GM13977 (cell line): ENCODE results near the gene SERP2.

Source experiments
- DNase-seq: peaks from one replicate; pipeline ENCODE4 v3.0.0; 2012; ENCODE audit warnings: low spot score
- in situ Hi-C: fragments of 300-500 bp; cut with MboI; formaldehyde crosslinking; loops from one replicate; pipeline ENCODE4 v1.12.0; 2022; ENCODE audit warnings: low sequenced_read_pairs, low pct_unique_long_range_greater_than_20kb, mixed read lengths, inconsistent platforms; ENCODE audit not compliant: unreplicated experiment
- TF ChIP-seq, protein P1 (sequence below): IDR thresholded peaks from 2 replicates; pipeline ENCODE4 v1.5.1; 2012; ENCODE audit warnings: mild to moderate bottlenecking, control low read depth; ENCODE audit not compliant: insufficient read depth; ENCODE audit errors: extremely low read depth, missing control alignments

The SERP2 gene

DNA sequence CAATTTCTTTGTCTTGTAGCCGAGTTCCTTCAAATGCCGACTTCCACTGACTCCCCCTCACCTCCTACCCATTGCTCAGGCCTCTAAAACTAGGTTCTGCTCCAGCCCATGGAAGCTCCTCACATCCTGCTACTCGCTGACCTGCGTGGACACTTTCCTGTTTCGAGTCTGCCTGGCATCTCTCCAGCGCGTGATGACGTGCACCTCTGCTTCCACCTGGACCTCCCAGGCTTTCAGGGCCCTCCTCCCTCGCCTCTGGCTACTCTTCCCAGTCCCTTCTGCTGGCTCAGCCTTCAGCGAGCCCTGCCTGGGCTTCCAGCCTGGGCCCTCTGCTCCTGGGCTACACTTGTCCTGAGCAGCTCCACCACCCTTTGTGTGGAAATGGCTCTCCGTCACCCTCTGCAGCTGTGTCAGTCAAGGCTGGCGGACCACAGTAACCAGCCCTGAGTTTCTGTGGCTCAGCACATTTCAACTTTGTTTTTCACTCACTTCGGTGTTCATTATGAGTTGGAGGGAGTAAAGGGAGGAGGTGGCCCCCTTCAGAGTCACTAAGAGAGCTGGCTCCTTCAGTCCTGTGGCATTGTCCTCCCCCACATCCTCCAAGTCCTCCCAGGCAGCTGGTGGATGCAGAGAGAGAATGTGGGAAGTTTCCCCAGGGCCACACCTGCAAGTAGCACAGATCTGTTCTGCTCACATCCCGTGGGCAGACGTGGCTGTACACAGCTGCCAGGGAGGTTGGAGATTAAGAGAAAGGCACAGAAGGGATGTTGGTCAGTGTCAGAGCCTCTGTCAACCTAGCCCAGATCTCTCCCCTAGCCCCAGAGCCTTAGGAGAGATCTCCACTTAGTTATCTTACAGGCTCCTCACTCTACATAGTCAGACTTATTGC, 49.4 kb downstream of the SERP2 start:
- TF ChIP-seq, protein P1, sequence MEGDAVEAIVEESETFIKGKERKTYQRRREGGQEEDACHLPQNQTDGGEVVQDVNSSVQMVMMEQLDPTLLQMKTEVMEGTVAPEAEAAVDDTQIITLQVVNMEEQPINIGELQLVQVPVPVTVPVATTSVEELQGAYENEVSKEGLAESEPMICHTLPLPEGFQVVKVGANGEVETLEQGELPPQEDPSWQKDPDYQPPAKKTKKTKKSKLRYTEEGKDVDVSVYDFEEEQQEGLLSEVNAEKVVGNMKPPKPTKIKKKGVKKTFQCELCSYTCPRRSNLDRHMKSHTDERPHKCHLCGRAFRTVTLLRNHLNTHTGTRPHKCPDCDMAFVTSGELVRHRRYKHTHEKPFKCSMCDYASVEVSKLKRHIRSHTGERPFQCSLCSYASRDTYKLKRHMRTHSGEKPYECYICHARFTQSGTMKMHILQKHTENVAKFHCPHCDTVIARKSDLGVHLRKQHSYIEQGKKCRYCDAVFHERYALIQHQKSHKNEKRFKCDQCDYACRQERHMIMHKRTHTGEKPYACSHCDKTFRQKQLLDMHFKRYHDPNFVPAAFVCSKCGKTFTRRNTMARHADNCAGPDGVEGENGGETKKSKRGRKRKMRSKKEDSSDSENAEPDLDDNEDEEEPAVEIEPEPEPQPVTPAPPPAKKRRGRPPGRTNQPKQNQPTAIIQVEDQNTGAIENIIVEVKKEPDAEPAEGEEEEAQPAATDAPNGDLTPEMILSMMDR: no peak
- no peak for DNase-seq
- in situ Hi-C loops: no loop called here

GRCh38 chr13:44423824-44424223, 50.2 kb downstream of the SERP2 start:
- TF ChIP-seq, protein P1: no peak
- in situ Hi-C loops: no loop called here
- no peak for DNase-seq

DNA sequence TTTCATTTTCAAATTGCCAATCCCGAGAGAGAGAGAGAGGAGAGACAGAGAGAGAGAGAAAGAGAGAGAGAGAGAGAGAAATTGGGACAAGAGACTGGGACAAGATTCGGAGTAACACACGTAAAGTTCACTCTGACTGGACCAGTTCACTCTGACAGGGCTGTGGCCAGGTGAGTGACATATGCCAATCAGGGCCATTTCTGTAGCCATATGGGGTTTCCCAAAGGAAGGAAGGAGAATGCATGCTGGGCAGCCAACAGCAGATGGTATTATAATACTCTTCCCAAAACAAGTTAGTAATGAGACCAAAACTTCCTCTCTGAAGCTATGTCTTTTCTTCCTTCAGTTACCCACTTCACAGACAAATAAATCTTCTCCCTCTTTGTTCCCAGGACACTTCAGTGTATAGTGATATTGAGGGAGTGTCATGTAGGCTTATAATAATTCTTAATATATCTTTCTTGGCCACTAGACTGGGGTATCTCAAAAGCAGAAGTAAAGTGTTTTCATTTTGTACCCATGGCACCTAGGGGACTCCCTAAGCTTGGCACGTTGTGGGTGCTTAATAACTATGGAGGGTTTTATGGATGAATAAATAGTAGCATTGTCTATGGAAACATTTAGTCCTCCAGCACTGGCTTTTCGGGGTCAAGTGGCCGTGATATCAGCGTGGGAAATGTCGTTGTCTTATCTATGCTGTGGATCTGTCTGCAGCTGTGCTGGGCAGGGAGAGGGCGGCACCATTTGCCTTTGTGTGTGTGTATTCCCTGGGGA, 51.6 kb downstream of the SERP2 start:
- TF ChIP-seq, protein P1: no peak
- in situ Hi-C loops: no loop called here
- no peak for DNase-seq

DNA sequence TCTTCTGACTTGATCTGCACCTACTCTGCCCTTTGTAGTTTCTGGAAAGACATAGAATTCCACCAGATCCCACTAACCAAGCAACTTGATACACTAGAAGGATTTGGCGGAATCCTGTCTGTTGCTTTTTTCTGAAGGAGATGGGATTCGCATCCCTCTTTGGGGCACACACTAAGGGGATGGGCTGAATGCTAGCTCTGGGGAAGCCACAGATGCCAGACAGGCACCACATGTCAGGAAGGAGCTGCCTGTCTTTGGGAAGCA, 52.1 kb downstream of the SERP2 start:
- in situ Hi-C loops: no loop called here
- TF ChIP-seq, protein P1: no peak
- DNase-seq: no peak

GRCh38 chr13:44426461-44426860, 52.8 kb downstream of the SERP2 start:
- no peak for DNase-seq
- in situ Hi-C loops: no loop called here
- TF ChIP-seq, protein P1: no peak

DNA sequence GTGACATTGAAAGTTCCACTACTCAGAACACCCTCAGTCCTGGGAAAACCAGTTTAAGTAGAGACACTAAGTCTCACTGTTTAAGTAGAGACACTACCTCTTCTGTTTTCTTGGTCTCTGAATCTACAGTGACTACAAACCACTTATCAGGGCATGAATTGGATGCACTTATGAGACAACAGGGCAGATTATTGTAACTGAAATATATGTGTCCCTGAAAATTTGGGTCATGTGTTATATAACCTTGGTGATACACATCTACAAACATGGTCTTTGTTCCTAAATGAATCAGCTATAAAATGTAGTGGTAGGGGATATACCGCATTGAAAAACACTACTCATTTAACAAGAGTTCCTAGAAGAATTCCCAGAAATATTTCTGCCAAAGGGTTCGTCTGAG, 55.7 kb downstream of the SERP2 start:
- in situ Hi-C loops: no loop called here
- TF ChIP-seq, protein P1: no peak
- no peak for DNase-seq
